GM18861 (cell line): ENCODE results near the gene CHI3L2.

Source experiments
- ATAC-seq: cut with Tn5 transposase; IDR thresholded peaks from one replicate; pipeline ENCODE4 v1.9.1; 2021; ENCODE audit not compliant: unreplicated experiment

CHI3L2 gene

DNA sequence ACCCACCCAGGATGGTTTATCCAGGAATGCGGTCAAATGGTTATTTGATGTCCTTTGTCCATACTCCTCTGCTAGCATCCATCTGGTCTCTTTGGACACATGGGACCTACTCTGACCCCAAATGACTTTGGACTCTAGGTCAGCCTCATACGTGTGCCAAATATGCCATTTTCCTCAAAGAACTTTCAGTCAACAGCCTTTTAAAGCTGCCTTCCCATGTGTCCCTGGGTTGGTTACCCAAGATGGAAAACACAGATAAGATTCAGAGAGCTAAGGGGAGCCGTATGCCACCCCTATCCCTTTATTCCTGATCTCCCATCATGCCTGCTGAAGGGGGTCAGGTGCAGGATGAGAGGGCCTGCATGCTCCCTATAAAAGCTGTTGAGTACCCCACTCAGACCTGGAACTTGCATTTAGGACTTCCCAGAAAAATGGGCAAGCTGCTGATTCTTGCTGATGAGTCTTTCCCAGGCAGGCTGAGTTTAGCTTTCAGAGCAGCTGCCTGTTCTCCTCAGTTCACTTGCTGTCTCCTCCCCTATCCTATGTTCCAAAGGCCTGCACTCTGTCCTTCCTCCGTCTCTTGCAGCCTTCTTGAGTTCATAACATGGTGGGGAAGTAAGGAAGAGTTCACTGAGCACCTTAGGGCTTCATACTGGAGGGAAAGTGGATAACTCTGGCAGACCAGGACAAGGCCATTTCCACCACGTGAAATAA lies 19.8 kb downstream of the CHI3L2 start:
- no peak for ATAC-seq

GRCh38 chr1:111249960-111250359 lies 22.4 kb downstream of the CHI3L2 start:
- no peak for ATAC-seq

- ATAC-seq, result no peak
Measured at GRCh38 chr1:111251570-111251969, 24.1 kb downstream of the CHI3L2 start.

DNA sequence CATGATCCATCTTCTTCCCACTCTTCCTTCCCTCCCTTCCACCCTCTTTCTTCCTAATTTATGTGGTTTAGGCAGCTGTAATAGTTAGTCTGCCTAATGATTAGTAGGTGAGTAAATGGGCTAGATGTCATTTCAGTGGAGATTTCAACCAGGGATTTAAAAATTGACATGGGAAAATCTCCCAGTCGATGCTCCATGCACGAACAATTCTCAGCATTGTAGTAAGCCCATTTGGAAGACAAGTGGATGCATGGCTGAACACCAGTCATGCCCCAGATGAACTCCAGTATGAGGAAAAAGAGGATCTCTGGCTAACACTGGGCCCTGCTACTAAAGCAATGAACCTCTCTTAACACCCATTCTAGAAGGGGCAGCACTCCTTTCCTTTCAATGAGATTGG lies 25.3 kb downstream of the CHI3L2 start:
- ATAC-seq, result no peak

GRCh38 chr1:111253876-111254275 lies 26.4 kb downstream of the CHI3L2 start:
- no peak for ATAC-seq

- ATAC-seq, result no peak
Measured at GRCh38 chr1:111256988-111257658, 29.6 kb downstream of the CHI3L2 start.

DNA sequence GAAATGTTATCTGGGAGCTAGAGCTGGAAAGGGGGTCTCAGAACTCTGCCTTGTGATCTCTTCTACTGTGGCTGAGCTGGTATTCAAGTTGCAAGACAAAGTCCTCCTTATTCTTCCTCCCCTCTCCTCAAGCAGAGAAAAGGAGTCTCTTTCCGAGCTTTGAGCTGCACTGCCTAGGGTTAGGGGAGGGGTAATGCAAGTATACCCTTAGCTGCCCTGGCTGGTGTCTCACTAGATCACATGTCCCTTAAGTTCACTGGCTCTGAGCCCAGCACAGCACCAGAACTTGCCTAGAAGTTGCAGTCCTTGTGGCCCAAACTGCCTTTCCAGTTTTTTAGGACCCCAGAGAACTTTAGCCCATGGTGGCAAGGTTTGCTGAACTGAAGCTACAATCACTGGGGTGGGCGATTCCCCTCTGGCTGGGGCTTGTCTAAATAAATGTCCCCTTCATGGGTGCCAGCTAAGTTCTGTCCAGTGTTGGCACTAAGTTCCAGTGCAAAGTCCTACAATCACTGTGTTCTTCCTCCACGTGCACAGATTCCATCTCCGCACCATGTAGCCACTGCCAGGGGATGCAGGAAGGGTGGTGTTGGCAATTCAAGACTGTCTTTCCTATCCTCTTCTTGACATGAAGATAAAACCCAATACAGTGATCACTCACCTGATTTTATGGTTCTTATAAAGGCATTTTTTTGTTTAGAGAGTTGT lies 40.4 kb downstream of the CHI3L2 start:
- no peak for ATAC-seq

- no peak for ATAC-seq
Measured at GRCh38 chr1:111269825-111270406, 42.4 kb downstream of the CHI3L2 start.

- no peak for ATAC-seq
Measured at GRCh38 chr1:111270771-111271463, 43.4 kb downstream of the CHI3L2 start.

GRCh38 chr1:111271464-111271801 lies 43.9 kb downstream of the CHI3L2 start:
- no peak for ATAC-seq

DNA sequence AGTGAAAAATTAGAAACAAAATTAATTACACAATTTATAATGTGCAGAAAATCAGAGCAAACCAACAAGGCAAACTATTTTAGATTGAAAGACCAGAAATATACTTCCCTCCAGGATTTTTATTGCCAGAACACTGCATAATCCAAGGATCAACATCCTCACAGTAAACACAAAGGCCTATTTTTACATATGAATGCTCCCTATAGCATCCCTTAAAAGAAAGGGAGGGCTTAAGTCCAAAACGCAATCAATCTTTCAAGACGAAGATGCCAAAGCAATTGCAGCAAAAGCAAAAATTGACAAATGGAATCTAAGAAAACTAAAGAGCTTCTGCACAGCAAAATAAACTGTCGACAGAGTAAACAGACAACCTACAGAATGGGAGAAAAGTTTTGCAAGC lies 44.6 kb downstream of the CHI3L2 start:
- no peak for ATAC-seq

DNA sequence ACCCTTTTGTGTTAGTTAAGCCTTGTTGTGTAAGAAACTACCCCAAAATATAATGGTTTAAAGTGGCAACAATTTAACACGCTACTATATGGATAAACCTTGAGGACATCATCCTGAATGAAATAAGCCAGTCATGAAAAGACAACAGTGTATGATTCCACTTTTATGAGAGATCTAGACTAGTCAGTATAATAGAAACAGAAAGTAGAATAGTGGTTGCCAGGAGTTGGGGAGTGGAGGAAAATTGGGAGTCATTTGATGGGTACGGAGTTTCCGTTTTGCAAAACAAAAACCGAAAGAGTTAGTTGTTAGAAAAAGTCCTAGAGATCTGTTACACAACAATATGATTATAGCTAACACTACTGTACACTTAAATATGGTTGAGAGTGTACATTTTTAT lies 47.1 kb downstream of the CHI3L2 start:
- ATAC-seq, result no peak

GRCh38 chr1:111275079-111275478 lies 47.6 kb downstream of the CHI3L2 start:
- no peak for ATAC-seq

DNA sequence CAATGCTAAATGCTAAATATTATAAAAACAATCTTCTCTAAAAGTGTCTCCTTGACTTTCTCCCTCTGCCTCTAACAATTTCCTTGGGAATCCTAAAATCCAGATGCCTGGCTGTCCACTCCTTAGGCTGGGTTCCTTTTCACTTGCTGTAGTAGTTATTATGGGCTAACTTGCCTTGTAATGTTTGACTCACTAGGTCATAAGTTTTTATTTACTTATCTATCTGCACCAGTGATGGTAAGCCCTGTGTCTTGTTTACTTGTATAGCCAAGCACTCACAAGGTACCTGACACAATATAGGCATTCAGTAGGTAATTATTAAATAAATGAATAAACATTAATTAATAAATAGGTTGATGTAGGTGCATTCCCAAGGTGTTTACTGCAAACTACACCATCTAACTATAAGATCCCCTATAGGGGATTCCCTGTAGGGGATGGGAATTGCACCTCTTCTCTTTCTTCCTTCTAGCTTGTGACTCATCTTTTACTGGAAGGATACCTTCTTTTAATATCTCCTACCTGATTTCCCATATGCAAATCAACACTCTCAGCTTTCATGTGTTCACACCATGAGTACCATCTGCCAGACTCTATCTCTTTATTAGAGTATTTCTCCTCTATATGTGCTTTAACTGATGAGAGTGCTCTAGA lies 48.4 kb downstream of the CHI3L2 start:
- ATAC-seq, result no peak

DNA sequence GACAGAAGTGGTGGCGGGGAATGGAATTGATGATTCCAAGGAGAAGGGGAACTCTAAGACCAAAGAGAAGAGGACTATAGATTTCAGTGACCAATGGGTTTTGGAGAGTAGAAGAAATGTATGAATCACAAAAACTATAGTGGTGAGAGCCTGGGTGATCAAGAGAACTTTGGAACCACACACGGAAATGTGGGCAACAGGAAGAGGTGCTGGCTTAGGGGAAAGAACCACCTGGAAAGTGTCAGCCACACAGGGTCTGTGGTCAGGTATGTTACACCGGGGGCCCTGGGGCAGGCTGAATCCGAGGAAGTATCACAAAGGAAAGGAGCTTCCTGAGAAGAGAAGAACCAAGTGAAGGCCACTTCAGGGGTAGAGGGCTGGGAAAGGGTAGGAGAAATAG lies 51.6 kb downstream of the CHI3L2 start:
- no peak for ATAC-seq

- ATAC-seq, result no peak
Measured at GRCh38 chr1:111280267-111280666, 52.8 kb downstream of the CHI3L2 start.

DNA sequence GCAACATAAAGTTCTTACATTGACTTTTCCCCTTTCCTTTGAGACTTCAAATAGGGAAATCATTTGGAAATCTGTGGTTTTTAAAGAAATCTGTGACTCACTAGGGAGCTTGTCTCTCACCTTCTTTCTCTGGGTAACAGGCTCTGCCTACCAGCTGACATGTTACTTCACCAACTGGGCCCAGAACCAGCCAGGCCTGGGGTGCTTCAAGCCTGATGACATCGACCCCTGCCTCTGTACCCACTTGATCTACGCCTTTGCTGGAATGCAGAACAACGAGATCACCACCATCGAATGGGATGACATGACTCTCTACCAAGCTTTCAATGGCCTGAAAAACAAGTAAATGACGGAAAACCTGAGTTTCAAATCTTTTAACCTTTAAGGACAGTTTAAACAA lies 53.9 kb downstream of the CHI3L2 start:
- ATAC-seq, result no peak

- no peak for ATAC-seq
Measured at GRCh38 chr1:111283838-111284237, 56.3 kb downstream of the CHI3L2 start.

DNA sequence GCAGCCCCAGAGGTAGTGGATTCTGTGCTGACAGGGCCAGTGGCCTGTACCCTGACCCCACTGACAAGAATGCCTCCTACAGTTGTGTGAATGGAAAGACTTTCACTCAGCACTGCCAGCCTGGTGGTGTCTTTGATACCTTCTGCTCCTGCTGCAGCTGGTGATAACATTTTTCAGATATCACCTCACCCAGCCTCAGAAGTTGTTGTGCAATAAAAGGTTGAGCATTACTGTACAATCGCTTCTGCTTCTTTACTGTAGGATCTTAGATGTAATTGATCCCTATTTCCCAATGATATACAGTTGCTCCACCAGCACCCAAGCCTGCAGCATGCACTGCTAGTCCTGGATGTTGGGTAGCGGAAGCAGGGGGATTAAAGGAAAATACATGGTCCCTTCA lies 58.4 kb downstream of the CHI3L2 start:
- no peak for ATAC-seq

DNA sequence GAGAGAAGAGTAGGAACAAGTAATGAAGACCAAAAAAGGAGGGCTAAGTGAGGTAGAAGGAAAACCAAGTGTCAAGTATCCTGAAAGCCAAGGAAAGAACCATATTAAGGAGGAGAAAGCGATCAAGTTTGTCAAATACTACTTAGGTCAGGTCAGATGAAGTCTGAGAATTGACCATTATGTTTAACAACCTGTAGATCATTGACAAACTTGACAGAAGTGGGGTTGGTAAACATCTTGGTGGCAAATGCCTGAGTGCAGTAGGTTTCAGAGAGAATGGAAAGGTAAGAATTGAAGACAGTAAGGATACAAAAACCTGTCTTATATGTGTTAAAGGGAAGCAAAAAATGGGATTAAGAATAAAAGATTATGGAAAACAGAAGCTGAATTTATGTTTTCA lies 59.4 kb downstream of the CHI3L2 start:
- ATAC-seq, result no peak

DNA sequence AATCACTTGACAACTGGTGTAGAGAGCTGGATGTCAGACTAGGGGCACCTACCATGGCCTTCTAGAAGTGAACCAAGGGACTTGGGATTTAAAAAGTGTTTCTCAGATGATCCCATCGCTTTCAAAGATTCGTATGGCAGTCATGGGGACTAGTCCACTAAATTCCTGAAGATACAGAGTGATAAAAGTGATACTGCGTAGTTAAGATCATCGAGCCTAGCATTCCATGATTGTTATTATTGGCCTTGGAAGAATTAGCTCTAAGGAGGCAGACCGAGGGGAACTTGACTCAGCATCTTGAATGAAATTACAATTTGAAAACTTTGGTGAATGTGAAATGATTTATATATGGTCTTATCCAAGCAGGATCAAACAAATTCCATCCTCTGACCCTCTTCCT lies 61.9 kb downstream of the CHI3L2 start:
- ATAC-seq, result no peak
